ENCODE results near the gene ORM2.

Gene ORM2

DNA sequence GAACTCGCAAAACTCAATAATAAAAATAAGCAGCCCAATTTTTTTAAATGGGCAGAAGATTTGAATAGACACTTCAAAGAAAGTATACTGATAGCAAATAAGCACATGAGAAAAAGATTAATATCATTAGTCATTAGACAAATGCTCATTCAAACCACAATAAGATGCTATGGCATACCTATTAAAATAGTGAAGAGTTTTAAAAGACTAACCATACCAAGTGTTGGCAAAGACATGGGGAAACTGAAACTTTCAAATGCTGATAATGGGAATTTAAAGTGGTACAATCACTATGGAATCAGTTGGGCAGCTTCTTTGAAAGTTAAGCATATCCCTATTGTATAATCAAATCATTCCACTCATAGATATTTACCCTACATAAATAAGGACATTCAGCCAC lies 33.3 kb upstream of the ORM2 start:
- no peak for FAIRE-seq

DNA sequence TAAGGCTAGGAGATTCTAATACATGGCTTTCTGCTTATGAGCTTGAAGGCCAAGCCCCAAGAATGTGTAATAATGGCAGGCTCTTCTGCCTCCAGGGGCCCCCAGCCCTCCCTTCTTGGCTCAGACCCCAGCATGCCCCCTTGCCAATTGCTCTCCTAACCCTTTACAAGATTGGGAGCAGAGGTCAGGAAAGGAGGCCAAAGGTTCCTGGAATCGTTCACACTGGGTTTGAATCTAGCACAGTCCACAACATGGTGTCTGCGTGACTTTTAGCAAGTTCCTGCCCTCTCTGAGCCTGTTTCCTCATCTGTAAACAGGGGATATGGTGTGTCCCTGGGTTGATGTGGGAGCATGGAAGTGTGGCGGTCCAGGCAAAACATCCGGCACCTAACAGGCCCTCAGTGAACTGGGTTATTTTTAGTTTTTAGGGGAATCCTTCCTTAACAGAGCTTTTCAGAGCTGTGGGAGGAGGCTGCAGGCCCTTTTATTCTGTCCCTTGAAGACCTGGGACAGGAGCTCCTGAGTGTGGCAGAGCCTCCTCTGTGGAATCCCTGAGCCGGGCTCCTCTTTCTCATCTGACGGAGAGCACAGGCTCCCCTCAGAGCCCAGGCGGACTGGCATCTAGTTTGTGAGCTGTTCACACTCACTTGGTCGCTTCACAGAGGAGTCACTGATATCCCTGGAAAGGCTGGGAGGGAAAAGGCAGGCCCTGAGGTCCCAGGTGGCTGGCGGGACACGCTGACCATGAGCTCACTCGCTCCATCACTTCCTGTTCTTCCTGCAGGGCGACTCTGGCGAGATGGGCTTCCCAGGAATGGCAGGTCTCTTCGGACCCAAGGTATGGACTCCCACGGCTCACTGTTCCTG lies 30.1 kb upstream of the ORM2 start:
- FAIRE-seq, result no peak

DNA sequence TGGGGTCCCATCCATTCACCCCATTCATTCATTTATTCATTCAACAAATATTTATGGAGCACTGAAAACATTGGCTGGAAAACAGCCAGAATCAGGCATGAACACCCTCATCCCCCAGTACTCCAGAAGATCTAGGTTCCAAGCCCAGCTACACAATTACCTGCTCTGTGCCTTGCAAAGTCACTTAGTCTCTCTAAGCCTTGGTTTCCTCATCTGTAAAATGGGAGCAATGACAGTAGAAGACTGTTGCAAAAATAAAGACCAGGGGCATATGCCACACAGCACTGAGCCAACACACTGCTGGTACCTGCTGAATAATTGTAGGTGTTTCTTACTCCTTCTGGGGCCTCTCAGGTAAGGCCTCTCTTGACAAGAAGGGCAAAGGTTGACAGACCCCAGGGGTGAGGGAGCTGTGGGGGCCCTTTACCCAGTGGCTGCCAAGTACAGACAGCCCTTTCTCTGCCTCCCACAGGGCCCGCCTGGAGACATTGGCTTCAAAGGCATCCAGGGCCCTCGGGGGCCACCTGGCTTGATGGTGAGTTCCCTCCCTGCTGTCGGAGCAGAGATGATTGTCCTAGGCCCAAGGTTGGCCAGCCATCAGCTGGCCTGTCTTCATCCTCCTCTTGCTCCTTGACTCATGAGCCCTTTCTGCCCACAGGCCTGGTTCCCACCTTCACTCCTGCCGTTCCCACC lies 29.4 kb upstream of the ORM2 start:
- no peak for FAIRE-seq

DNA sequence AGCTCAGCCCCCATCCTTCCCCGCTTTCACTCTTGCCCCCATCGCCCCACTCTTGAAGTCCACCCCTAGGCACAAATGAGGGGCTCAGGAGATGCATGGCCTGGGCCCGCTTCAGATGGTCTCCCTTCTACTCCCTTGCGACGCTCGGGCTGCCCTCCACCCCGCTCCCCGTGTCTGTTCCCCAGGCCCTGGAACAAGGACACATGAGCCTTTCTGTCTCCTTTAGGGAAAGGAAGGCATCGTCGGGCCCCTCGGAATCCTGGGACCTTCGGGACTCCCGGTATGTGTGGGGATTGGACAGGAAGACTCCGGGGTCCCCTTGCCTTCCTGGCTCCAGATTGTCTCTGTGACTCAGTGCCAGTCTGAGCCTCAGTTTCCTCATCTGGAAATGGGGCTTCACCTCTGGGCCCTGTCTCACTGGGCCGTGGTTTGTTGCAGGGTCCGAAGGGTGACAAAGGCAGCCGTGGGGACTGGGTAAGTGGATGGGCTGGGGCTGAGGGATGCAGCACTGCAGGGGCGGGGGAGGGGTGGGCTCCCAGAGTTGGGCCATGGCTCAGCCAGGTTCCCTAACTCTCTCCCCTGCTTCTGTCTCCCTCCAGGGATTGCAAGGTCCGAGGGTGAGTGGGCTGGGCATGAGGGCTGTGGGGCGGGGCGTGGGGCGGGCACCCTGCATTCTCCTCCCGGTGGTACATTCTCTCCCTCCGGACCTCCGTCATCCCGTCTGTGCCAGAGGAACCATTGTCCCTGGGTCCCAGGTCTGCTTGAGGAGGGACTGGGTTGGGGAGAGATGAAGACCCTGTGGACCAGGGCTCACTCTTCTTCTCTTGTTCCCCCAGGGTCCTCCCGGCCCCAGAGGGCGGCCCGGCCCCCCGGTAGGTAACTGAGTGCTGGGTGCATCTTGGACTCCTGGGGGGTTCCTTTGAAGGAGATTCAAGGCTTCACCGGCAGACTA lies 28.5 kb upstream of the ORM2 start:
- FAIRE-seq, result no peak

DNA sequence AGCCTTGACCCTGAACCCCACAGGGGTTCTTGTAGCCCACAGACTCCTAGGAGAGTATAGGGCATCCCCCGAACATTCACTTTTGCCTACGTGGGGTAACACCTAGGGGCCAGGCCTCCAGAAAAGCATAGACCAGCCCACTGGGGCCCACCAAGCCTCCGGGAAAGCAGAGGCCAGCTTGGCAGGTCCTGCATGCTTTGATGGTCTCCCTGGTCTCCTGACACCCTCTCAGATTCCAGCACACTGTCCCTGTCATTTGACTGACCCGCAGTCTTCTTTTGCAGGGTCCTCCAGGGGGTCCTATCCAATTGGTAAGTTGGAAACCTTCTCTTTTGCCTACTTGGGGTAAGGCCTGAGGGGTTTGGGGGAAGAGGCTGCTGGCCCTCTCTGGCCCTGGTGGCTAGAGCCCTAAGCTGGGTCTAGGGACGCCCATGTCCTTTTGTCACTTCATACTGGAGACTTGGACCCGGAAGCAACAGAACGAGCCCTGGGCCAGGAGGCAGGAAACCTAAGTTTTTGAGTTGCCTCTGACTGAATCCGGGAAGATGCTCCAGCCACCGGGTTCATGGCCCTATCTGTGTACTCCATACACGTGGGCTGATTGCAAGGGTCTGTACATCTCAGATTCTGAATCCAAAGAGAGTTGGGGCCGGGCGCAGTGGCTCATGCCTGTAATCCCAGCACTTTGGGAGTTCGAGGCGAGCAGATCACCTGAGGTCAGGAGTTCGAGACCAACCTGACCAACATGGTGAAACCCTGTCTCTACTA lies 27.7 kb upstream of the ORM2 start:
- no peak for FAIRE-seq

DNA sequence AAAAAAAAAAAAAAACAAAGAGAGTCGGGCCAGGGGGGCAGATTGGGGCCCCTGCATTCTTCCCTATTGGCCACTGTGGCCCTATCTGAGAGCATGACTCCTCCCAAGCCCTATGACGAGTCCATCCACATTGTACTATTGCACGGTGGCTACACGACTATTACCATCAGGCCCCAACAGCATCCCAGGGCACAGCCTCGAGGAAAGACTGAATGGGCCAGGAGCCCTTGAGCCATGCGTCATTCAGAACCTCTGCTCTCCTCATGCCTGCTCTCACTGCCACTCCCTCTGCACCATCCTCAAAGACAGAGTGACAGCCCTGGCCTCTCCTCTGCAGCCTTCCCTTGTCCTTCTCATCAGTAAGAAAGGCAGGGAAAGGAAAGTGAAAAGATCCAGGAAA lies 26.9 kb upstream of the ORM2 start:
- no peak for FAIRE-seq

DNA sequence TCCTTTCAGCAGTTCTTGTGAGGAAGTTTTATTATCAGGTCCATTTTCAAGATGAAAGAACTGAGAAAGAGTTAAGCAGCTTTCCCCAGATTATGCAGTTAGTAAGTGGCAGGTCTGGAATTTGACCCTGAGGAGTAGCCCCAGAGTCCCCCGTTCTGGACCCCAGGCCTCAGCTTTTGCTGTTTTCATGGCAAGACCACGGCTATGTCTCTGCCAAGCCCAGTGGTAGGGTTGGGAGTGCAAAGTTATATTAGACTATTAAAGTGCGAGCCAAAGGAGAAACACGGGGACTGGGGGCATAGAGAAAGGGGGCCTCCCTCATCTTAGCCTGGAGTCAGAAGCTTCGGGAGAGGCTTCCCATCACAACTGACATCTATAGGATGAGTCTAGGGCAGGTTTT lies 26.1 kb upstream of the ORM2 start:
- FAIRE-seq, result no peak

DNA sequence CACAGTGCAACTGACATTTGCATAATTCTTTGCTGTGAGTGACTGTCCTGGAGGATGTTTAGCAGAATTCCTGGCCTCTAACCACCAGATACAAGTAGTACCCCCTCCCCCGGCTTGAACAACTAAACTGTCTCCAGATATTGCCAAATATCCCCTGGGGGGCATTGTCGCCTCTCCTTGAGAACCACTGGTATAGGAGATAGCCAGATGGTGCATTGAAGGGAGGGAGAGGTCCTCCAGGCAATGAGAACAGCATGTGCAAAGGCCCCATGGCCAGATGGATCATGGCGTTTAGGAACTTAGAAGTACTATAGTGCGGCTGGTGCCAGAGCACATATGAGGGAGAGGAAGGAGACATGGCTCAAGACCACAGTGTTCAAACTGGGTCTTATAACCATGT lies 25.7 kb upstream of the ORM2 start:
- FAIRE-seq, result no peak

DNA sequence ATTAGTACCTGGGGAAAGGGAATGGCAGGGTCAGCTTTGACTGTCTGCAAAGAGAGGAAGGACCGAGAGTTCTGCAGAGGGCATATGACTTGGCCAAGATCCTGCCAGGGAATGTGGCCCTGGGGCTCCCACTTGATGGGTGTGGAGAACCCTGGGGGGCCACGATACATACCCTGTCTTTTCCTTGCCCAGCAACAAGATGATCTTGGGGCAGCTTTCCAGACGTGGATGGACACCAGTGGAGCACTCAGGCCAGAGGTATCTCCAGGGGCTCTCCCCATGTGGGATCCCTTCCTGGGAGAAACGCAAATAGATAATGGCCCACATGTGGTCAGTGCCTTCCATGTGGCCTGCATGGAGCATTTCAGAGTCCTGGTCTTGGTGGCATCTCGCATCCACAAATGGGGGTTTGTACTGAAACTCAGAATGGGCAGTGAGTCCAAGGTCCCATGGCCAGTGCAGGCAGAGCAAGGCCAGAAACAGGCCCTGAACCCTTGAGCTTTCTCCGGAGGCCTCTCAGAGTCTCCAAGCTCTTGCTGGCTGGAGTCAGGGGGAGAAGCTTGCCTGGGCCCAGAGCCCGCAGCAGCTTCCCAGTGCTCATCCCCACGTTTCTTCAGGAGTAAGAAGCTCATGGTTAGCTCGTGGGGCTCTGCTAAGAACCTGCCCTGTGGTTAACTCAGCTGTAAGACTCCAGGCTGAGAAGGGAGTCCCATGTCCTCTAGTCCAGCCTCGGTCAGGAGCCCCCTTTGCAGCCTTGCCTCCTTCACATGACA lies 25.1 kb upstream of the ORM2 start:
- FAIRE-seq, result no peak

DNA sequence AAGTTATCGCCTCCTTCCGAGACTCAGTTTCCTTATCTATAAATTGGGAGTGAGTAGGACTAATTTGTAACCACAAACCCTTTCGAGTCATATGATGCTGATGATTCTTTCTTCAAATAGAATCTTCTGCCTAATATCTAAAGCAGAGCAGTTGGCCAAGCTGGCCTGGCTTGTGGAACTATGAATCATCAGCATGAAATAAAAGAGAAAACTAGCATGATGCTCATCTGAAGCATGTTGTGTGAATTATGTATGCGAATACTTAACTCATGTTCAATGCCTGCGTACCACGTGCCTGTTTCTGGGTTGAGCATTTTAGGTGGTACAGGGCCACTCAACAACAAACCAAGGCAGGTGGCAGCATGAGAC lies 21.8 kb upstream of the ORM2 start:
- no peak for FAIRE-seq

DNA sequence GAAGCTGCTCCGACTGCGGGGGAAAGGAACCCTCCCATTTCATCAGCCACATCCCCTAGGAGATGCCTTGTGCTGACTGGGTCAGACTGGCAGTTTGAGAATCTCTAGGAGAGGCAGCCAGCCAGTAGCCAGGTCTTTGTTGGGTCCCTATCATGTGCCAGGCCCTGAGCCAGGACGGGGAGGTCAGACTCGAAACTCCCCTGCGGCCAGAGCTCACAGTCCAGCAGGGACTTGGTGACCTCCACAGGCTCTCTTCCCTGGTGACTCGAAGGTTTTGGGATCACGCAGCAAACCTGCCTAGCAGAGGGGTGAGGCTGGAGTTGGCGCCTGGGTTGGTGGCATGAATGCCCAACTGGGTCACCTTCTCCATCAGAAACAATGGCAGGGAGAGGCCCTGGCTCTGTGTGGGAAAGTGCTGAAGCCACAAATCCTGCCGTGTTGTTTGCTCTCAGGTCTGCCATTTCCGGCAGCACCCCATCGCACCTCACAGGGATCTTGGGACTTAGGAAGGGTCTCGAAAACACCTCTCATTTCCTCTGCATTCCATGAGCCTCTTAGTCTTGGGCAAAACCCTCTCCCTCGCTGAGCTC lies 21.2 kb upstream of the ORM2 start:
- FAIRE-seq, result no peak

DNA sequence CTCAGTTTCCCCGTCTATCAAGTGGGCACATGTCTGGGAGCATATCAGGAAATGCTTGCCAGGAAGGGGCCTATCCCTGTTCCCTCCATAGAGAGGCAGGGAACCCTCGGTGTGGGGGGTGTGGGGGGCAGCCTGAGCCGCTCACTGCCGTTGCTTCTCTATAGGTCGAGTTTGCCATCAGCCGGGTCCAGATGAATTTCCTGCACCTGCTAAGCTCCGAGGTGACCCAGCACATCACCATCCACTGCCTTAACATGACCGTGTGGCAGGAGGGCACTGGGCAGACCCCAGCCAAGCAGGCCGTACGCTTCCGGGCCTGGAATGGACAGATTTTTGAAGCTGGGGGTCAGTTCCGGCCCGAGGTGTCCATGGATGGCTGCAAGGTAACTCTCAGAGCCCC lies 20.6 kb upstream of the ORM2 start:
- FAIRE-seq, result no peak

DNA sequence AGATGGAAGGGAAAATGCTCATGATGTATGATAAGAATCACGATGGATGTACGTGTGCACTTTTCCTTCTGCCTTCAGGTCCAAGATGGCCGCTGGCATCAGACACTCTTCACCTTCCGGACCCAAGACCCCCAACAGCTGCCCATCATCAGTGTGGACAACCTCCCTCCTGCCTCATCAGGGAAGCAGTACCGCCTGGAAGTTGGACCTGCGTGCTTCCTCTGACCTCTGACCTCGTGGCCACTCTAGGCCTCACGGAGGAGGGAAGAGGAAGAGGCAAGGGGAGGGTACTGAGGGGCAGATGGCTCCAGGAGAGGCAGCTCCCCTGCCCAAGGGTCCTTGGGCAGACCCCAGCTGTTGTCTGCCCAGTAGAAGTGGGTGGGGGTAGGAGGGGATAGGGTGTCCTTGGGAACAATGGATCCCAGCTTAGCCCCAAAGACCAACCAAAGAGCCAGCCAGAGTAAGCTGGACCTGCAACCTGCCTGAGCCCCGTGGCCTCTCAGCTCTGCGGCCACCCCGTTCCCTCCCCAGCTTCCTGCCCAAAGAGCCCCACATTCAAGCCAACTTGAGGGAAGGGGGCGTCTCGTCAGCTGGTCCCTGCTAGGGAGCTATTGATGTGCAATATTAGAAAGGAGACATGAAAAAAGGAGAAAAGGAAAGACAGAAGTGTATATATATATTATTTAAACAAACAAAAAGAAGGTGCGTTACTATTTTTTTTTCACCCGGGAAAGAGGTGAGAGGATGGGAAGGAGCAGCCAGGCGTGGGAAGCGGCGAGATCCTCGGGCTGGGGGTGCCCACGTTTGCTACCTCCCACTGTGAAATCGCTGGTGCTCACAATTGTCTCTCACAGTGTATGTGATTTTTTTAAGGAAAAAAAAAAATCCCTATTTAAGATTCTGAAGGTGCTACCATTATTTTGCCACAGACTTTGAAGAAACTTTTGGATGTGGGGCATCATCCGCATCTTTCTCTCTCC lies 18.9 kb upstream of the ORM2 start:
- no peak for FAIRE-seq

DNA sequence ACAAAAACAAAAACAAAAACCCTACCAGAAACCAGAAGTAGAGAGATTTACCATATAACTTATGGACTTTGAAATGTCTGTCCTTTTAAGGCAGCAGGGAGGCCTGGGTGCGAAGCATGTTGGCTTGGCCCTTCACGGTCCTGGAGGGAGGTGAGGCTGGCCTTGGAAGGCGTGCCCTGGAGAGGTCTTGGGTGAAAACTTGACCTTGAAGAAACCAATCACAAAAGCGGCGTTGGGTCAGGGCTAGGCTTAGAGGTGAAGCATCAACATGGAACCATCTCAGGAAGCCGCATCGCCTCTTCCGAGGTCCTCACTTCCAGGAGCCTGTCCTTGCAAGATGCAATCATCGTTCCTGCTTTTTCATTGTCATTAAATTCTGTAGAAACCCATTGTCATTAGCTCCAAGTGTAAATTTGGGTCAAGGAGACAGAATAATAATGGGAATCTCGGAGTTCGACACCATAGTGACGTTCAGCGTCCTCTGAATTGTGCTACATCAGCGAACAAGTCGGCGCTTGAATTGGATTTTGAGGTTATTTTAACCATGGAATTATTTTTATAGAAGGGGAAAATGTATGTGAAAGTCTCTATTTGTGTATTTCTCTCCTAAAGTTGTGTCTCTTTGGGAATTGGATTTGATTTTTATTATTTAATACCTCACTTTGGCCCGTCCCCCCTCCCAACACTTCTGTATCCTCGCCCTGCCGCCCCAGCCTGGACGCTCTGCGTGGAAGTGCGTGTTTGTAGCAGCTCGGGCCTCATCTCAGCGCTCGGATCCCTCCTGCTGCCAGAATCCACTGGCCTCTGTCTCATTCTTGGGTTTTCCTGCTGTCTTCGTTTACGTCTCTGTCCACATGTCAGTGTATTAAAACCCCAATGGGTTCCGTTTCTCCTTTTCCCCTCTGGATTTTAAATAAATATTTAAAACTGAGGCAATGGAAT lies 17.8 kb upstream of the ORM2 start:
- no peak for FAIRE-seq

DNA sequence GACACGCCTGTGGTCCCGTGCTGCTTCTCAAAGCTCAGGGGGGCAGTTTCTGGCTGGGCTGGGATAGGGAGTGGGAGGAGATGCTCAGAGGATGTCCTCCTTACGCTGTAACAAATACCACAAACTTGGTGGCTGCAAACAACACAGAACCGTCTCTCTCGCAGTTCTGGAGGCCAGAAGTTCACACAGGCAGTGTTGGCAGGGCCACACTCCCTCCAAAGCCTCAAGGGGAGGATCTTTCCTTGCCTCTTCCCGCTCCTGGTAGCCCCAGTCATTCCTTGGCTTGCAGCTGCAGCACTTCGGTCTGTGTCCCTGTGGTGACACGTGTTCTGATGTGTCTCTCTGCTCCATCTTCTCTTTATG lies 17.2 kb upstream of the ORM2 start:
- no peak for FAIRE-seq

DNA sequence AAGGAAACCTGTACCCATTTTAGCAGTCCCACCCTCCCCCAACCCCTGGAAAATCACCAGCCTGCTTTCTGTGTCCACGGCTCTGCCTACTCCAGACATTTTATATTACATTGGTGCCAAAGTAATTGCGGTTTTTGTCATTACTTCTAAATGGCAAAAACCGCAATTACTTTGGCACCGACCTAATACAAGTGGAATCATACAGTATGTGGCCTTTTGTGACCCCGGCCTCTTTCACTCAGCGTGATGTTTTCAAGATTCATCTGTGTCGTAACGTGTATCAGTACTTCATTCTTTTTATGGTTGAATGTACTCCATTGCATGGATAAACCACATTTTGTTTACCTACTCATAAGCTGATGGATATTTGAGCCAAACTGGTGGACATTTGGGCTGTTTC lies 16.5 kb upstream of the ORM2 start:
- FAIRE-seq, result no peak

DNA sequence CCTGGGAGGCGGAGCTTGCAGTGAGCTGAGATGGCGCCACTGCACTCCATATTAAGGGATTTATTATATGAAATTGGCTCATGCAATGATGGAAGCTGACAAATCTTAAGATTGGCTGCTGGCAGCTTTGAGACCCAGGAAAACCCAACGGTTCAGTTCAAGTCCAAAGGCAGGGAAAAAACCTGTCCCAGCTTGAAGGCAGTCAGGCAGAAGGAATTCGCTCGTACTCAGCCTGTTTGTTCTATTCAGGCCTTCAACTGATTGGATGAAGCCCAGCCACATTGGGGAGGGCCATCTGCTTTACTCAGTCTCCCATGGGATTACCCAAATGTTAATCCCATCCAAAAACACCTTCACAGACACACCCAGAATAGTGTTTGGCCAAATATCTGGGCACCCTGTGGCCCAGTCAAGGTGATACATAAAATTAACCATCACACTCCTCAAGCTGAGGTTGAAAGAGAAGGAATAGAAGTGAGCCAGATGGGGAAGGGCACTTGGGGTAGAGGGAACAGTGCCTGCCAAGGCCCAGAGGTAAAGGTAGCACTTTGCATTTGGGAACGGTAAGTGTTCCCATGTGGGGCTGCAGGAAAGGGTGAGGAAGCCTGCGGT lies 15.3 kb upstream of the ORM2 start:
- no peak for FAIRE-seq

DNA sequence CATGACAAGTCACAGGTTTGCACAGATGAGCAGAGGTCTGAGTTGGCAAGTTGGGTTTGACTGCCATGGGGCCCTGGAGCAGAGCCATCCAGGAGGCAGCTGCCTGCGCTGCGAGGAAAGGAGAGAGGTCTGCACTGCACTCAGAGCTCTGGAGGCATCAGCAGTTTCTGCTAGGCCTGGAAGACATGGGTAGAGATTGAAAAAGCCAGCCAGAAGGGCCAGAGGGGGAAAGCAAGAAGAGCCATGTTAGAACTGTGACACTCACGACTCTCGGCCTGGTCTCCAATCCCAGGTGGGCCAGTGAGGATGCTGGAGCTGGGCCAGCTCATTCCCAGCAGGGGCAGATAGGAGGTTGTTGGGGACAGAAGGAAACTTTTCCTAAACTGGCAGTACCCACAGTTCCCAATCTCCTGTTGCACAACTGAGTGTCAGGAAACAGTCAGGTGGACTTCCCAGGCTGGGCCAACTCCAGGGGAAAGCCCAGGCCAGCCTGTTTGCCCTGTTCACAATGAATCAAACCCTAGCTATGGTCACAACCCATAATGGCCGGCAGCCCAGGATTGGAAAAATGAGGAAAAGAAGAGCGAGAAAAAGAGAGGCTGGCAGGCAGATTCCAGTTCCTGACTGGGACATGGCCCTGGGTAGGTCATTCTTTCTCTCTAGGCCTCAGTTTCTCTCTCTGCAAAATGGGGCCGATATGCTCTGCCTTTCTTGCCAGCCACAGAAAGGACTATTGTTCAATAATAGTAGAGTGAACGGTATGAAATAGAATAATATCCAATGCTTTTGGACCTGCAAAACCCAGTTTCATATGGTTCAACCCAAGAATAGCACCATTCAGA lies 14.6 kb upstream of the ORM2 start:
- FAIRE-seq, result no peak
